Activated T-cell treated with anti-CD3 and anti-CD28 coated beads for 1 hour (primary cell): ENCODE measurements around the gene TUBB4A.
"Not testable (repeated sequence)": the region's sequence is repeated elsewhere in the genome, so short reads cannot be mapped to it uniquely, and the experiment has no call there.

Source experiments
- DNase-seq: peaks from one replicate; pipeline ENCODE4 v3.0.0-alpha.2; 2020; ENCODE audit warnings: low read depth

The TUBB4A gene

GRCh38 chr19:6524311-6524710, 22.2 kb upstream of the TUBB4A start:
- DNase-seq = no peak

DNA sequence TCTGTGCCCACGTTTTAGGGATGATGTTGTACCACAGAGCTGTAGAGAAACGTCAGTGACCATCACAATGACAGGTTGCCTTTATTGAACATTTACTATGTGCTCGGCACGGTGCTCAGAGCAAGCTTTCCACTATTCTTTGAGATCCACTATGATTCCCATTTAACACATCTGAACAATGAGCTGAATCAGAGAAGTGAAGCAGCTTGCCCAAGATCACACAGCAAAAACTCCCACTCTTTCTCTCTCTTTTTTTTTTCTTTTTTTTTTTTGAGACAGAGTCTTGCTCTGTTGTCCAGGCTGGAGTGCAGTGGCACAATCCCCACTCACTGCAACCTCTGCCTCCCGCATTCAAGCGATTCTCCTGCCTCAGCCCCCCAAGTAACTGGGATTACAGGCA, 20.6 kb upstream of the TUBB4A start:
- DNase-seq = no peak

- peak; percentile 33 for DNase-seq
These were observed 19.9 kb upstream of the TUBB4A start for GRCh38 chr19:6521718-6522646.

DNA sequence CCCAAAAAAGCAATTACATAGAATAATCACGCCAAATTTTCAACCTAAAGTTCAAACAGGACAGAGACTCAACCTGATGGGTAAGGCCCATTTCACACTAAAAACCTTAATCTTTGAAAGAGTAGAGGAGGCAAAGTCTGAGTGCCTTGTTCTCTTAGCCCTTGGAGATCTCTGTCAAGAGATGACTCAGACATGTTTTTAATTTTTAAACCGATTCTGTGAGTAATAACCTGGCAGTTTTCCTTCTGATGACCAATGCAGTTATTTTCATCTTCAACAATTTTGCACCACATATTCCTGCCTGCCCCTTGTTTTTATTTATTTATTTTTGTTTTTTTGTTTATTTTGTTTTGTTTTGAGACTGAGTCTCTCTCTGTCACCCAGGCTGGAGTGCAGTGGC, 17.2 kb upstream of the TUBB4A start:
- DNase-seq = no peak

DNA sequence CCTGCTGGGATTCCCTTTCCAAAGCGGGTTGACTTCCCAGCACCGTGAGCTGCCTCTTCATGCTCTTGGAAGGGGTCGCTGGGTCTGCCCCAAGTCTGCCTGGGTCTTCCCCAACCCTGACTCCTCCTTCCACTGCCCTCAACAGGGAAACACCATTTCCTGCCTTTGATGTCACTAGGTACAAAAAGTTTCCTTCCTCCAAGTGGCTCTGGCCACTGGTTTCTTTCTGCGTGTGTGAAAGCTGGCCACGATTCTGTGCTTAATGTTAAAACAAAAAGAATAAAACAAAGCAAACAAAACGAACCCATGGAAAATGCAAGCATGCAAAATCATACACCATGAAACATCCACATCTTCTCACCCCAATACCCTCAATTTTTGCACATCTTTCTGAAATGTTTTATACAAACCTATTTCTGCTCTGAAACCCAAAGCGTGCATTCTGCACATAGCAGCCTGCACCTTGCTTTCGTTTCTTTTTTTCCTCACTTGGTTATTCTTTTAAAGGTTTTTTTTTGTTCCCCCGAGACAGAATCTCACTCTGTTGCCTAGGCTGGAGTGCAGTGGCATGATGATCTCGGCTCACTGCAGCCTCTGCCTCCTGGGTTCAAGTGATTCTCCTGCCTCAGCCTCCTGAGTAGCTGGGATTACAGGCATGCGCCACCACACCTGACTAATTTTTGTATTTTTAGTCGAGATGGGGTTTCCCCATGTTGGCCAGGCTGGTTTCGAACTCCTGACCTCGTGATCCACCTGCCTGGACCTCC, 16.2 kb upstream of the TUBB4A start:
- DNase-seq = no peak

DNA sequence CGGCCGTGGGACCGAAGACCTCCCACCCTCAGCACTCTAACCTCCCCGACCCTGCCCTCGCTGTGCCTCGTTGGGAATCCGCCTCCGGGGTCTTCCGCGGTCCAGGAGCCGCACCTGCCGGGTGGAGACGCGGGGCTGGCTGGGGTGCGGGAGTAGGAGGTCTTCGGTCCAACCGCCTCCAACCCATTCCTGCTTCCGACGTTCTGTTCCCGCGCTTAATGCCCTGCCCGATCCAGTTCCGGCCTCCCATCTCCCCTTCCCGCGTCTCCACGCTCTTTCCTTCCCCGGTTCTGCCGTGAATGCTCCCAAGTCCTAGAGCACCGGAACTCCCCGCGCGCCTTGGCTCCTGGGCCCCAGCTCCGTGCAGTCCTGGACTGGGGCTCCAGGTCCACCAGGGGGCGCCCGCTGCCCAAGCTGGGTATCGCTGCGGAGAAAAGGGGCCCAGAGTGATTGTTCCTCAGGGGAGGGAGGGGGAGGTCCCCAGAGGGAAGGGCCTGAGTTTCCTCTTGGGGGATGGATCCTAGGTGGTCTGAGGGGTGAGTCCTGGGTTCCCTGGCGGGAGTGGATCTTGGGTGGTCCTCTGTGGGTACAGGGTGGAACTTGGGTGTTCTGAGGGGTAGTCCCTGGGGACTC, 14.7 kb upstream of the TUBB4A start:
- DNase-seq = peak; percentile 96

GRCh38 chr19:6516018-6516658, 14.0 kb upstream of the TUBB4A start:
- peak; percentile 48 for DNase-seq

GRCh38 chr19:6514926-6515544, 12.9 kb upstream of the TUBB4A start:
- no peak for DNase-seq

DNA sequence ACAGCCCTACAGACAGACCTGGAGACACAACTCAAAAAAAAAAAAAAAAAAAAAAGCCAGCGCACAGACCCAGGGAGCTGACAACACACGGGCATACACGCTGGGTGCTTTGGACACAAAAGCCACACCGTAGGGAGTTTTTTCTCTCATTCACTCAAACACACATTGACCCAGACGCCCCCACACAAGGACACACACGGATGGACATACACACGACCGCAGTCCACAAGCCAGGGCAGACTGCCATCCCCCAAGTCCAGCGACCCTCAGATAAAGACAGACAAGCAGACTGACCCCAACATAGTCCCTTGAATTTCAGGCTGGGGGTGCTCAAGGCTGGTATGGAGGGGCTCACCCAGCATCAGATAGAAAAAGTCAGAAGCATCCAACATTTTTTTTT, 12.0 kb upstream of the TUBB4A start:
- DNase-seq = no peak

DNA sequence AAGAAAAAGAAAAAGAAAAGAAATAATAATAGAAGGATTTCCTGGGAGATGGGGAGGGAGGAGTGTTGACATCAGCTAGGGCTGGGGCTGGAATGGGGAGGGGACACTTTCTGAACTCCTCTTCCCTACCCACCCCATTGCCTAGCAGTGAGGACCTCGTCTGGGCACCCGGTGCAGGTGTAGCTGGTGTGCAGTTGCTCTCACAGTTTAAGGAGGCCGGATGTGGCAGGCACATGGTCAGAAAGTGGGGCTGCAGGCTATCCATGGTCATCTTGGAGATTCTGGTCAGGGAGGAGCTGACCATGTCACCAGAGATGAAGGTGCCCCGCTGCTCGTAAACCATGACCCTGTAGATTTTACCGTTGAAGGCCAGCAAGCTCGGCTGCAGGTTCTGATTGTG, 8.5 kb upstream of the TUBB4A start:
- no peak for DNase-seq

DNA sequence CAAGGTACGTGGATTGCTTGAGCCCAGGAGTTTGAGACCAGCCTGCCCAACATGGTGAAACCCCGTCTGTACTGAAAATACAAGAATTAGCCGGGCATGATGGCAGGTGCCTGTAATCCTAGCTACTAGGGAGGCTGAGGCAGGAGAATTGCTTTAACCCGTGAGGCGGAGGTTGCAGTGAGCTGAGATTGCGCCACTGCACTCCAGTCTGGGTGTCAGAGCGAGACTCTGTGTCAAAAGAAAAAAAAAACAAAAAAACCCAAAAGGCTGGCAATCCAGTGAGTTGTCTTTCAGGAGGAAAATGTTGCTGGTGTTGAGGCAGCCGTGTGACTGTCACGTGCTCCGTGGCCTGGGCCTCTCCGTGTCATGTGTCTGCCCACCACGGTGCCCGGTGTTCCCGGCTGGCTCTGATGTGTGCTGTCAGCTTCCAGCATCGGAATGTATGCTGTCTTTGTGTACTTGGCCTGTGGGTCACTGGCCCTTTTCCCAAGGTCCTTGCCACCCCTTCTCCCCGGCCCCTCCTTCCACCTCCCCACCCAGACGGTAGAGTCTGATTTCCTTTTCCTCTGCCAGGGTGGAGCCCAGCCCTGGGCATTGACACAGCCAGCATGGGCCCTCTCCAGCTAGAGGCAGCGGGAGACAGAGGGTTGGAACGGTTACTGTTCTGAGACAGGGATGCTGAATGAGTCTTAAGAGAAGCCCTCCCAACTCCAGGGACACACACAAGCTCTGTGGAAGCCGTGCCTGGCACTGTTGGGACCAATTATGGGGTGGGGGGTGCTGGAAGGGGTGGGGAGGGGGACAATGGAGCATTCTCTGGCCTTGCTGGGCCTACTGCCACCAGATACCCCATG, 7.2 kb upstream of the TUBB4A start:
- DNase-seq = no peak

DNA sequence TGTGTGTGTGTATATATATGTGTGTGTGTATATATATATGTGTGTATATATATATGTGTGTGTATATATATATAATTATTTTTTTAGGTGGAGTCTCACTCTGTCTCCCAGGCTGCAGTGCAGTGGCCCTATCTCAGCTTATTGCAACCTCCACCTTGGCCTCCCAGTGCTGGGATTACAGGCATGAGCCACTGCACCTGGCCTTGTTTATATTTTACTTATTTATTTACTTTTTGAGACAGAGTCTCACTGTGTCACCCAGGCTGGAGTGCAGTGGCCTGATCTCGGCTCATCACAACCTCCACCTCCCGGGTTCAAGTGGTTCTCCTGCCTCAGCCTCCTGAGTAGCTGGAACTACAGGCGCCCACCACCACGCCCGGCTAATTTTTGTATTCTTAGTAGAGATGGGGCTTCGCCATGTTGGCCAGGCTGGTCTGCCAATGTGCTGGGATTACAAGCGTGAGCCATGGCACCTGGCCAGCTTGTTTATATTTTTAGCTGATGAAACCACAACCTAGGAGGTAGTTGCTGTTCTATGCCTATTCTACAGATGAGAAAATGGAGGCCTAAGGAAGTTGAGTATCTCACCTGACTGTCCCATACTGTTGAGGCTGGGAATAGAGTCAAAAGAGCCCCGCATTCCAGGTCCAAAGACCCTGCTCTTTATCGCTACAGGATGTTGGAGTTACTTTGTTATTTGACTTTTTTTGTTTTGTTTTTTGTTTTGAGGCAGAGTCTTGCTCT, 6.1 kb upstream of the TUBB4A start:
- not testable (repeated sequence) for DNase-seq

GRCh38 chr19:6503407-6504201, 1.5 kb upstream of the TUBB4A start:
- DNase-seq = no peak

- DNase-seq = no peak
These were observed 1.0 kb downstream of the TUBB4A start for GRCh38 chr19:6500837-6501739.

GRCh38 chr19:6499052-6499790, 2.9 kb downstream of the TUBB4A start:
- no peak for DNase-seq

GRCh38 chr19:6498294-6499036, 3.6 kb downstream of the TUBB4A start:
- no peak for DNase-seq

GRCh38 chr19:6495947-6496346, 6.2 kb downstream of the TUBB4A start:
- DNase-seq = no peak
